GM19438 (cell line): ENCODE data around the gene GJC2.
"Not testable (repeated sequence)": the region's sequence is repeated elsewhere in the genome, so short reads cannot be mapped to it uniquely, and the experiment has no call there.

Source experiments
- ATAC-seq: cut with Tn5 transposase; IDR thresholded peaks from one replicate; pipeline ENCODE4 v1.9.1; 2021; ENCODE audit warnings: low read depth; ENCODE audit not compliant: unreplicated experiment

The GJC2 gene

DNA sequence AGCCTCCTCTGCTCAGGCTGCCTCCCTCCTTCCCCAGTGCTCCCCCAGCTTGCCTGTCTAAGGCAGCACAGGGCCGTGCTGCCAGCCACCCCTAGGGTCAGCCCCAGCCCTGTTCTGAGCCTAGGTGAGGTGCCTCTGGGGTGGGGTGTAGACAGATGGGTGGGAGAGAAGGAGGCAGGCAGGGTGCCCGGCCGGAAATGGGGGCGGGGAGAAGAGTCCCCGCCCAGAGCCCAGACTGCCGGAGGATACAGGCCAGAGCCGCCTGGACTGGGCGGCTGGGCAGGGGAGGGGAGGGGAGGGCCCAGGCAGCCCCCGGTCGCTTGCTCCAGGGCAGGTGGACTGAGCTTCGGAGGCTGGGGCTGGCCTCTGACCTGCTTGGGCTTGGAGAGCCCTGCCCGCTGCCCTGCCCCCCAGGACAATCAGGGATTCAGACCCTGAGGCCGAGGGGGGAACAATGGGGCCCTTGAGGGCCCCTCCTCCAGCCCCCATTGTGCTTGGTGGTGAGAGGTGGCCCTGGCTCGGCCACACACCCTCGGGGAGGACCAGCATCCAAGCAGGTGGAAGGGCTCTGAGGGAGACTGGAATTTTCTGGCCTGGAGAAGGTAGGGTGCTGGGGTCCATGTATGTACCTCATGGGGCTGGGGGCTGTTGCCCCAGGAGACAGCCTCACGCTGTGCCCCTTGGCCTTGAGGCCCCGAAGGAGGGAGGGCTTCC, at the start of gene GJC2:
GJC2 (plus strand) TSS at position 525 of the 714 bp plus-strand sequence. CDS start 7,829 bp downstream, outside the sequence.
- no peak for ATAC-seq

DNA sequence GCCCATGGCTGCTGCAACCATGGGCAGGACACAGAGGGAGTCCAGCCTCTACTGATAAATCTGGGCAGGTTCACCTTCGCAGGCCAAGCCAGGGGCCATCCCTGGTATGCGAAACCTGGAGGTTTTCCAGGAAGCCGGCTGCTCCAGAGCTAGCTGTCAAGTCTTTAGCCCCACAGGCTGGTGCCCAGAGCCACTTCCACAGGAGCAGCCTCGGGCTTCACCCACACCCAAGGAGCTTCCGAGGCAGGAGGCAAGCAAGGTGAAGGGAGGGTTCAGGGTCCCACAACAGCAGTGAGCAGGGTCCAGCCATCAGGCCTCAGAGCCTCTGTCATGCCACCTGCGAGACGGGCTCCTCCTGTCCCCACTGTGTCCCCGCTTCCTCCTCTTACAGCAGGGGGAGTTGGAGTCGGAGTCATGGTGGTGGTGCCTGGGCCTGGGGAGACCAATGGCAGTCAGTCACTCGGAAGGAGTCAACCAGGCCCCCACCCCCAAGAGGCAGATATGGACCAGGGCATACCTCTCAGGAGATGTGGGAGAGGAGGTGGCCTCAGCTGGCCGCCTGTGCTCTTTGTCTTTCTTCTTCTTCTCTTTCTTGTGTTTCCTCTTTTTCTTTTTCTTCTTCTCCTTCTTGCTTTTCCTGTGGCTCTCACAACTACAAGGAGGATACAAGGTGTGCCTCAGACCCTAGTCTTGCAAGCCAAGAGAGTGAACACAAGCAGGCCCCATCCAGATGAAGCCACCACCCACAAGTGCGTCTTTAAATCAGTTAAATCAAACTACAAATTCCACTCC, 48.7 kb upstream of the GJC2 start:
- ATAC-seq, result no peak

DNA sequence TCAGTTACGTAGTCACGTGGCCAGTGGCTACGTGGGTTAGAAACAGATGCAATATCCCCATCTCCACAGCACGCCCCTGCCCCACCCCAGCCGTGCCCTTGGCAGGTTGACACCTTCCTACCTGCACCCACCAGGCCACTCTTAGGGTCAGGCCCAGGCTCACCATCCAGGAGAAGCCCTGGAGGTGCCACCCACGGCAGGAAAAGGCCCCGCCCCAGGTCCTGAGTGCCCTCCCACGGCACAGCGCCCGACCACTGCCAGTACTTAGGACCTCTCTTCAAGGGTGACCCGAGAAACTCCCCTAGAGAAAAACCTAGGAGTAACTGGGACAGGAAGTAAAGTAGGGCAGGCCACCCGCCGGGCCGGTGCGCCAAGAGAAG, 48.1 kb upstream of the GJC2 start:
- ATAC-seq, result no peak

DNA sequence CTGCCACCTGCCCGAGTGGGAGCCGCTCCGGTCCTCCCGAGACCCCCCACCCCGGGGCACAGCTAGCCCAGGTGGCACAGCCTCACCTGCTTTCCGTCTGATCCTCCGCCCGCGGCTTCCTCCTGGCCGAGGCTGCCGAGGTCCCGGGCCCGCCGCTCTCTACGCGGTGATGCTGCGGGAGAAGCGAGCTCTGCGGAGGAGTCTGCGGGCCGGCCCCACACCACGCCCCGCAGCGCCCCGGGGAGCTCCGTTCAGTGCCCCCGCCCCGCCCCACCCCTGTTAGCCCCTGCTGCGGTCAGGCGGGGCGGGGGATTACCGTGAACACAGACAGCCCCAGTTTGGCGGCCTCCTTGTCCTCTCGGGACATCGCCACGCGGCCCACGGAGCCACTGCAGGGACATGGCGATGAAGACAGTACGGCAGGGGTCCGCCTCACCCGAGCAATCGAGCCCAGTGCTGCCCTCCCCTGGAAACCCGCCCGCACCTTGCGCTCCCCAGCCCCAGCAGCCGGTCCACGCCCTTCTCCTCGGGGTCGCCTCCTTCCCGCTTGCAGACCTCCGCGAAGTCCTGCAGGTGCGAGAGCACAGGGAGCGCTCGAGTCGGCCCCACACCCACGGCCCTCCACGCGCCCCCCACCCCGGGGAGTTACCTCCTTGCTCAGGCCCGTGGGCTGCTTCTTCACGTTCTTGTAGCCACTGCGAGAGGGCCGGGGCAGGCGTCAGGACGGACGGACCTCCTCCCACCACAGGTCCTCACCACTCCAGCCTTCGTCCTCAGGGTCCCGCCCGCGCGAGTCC, 47.5 kb upstream of the GJC2 start:
- peak; percentile 25 for ATAC-seq

DNA sequence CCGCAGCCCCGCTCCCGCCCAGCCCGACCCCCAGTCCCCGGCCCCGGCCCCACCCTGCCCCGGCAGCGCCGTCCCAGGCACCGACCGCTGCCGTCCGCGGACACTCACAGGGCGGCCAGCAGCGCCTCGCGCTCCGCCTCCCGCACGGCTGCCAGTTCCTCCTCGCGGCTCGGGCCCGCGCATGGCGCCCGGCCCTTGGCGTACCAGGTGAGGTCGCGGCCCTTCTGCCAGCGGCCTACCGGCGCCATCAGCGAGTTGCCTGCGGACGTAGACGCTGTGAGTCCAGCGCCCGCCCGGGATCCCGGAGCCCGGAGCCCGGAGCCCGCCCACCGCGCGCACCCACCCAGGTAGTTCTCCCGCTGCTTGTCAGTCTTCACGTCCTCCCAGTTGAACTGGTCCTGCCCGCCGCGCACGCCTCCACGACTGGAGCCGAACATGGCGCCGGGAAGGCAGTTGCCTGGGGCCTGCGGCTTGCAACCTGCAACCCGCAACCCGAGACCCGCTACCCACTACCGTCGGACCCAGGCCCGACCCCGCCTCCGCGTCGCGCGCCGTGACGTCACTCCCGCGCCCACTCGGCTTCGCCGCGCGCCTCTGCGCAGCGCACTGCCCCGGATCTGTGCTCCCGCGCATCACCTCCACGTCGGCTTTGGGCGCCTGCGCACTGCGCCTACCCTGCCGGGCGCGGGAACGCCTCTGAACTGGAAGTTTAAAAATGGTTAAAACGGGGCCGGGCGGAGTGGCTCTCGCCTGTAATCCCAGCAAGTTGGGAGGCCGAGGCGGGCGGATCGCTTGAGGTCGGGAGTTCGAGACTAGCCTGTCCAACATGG, 46.7 kb upstream of the GJC2 start, which contains the start of gene C1orf35:
C1orf35 (minus strand) TSS at position 535 of the 830 bp plus-strand sequence; CDS start at position 437, 98 bp downstream.
- ATAC-seq, result peak; percentile 66

DNA sequence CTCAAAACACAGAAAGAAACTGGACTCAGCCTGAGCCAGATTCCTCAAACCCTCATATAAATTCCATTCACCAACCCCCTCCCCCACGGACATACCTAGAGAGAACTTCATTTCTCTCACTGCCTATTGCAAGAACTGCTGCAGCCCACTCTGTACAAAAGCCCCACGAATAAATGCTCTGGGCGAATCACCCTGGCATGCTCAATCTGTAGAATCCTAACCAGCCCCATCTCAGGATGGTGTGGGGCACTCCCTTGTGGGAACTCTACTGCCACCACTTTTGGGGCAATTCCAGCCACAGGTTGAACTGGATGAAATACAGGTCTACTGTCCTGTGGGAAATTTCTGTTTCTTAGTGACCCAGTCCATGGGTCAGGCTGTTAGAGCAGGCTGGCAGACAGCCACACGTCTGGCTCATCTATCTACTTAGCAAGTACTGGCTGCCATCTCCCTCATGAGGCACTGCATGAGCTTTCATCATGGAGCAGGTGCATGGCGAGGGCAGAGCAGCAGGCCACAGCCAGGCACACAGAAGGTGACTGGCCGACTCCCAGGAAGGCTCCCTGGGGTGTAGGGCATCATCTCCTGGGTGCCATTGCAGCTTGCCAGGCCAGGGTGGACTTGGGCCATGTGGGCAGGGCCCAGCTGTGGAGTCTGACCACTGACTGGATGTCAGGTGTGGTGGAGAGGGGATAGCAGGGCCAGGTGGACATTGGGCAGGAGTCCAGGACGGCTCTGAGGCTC, 45.0 kb upstream of the GJC2 start:
- ATAC-seq, result no peak

DNA sequence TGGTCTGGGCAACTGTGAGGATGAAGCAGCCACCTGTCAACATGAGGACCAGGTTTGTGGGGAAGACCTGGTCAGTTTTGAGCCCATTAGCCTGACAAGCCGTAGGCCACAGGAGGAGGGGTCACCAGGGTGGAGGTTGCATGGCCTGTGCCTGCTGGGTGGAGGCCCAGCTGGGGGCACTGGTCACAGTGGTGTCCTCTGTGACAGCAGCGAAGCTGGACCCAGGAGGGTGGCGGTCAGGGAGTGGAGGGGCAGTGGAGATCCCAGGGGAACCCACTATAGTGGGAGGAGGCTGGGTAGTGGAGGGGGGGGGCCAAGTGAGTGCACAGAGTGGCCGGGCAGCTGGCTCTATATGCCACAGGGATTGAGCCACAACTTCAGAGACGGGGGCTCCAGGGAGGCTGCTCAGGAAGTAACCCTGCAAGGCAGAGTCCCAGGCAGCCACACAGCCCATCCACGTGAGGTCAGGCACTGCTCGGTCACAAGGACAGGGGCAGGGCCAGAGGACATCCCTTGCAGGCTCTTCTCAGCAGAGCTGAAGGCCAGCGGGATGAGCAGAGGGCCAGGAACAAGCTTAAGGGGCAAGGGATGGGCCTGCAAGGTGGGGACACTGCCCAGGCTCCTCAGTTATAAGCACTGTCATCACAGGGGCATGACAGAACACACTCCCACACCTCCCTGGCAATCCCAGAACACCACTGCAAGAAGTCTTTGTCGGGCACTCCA, 44.3 kb upstream of the GJC2 start:
- ATAC-seq, result no peak

DNA sequence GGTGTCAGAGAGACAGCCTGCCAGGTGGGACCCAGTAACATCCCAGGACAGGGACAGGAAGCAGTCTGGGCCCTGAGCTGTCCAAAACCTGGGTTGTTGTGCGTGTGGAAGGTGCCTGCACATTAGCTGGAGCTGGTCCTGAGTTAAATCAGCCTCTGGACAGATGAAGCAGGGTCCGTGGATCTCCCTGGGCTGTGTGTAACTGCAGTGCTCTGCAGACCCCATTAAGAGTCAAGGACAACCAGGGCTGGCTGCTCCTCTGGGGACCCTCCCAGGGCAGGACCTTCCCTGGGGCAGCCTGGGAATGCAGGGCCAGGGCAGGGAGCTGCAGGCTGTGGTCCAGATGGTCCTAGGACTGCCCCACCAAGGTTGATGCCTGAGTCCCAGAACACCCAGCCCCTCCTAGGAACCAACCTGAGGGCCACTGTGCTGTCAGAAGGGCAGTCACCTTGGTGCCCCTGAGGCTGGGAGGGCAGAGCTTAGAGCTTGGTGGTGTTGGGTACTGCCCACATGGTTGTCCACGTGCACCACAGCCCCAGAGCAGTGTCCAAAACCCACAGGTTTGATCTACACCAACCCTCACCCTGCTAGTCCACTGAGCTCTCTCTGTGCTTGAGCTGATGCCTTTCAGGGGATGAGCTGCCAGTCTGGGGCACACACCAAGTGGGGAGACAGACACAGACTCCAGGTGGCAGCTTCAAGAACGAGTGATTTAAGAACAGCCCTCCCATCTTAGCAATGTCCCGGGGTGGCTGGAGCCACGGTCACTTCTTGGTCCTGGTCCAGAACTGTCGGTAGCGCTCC, 43.5 kb upstream of the GJC2 start:
- no peak for ATAC-seq

DNA sequence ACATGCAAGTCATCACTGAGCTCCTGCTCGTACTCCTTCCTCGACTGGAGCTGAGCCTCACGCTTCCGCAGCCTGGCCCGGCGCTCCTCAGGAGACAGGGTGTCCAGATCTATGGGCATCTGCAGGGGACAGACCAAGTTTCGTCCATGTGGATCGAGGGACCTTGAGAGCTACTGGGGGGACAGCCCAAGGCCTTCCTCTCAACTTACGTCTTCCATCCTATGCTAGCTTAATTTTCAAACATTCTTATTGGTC, 43.0 kb upstream of the GJC2 start:
- no peak for ATAC-seq

DNA sequence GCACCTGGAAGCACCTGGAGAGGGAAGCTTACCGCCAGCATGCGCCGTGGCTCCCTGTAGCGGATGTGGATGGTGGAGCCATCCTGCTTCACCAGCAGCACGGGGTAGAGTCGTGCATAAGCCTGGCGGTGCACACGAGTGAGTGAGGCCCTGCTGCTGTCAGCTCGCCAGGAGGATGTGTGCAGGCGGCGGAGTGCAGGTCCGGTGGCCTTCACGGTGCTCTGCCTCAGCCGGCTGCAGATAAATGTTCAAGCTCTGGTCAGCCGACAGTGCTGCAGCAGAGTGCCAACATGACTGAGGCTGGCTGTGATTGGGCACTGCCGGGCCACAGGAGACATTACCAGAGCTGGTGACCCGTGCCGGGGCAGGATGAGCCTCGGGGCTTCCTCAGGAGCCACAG, 42.1 kb upstream of the GJC2 start:
- no peak for ATAC-seq

DNA sequence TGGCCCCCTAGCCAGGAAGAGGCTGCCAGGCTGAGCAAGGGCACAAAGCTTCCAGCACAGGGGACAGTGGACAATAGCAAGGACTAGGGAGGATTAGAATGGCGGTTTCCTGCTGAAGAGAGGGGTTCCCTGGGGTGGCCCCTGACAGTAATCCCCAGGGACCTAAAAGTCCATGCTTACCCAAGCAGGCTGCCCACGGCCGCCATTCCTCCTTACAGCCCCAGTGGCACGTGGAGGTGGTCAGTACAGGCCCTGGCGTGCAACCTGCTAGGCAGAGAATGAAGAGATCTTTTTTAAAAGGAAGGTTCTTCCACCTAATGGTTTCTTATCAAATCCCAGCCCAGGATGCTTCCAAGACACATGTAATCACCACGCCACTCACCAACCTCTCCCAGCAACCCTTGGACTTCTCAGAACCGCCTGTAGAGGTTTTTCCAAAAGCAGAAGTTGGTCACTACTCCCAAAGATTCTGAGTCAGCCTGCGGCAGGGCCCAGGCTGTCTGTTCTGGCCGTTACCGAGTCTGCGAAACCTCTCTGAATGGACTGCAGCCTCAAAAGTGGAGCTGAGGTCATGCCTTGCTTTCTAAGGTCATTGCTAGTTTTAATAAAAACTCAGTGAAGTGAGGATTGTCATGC, 41.6 kb upstream of the GJC2 start:
- no peak for ATAC-seq

DNA sequence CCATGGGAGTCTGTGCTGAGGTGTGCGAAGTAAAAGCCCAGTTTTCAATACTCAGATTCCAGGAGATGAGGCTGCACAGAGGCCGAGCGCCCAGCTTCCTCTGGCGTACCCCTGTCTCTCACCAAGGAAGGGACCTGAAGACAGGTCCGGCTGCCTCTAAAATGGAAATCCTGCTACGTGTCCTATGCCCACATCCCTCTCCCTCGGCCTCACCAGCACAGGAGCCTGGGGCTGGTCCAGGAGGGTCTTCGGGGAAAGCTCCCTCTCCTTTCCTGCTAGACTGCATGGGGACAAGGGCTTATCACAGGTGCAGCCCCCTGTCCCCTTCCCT, 41.0 kb upstream of the GJC2 start:
- no peak for ATAC-seq

DNA sequence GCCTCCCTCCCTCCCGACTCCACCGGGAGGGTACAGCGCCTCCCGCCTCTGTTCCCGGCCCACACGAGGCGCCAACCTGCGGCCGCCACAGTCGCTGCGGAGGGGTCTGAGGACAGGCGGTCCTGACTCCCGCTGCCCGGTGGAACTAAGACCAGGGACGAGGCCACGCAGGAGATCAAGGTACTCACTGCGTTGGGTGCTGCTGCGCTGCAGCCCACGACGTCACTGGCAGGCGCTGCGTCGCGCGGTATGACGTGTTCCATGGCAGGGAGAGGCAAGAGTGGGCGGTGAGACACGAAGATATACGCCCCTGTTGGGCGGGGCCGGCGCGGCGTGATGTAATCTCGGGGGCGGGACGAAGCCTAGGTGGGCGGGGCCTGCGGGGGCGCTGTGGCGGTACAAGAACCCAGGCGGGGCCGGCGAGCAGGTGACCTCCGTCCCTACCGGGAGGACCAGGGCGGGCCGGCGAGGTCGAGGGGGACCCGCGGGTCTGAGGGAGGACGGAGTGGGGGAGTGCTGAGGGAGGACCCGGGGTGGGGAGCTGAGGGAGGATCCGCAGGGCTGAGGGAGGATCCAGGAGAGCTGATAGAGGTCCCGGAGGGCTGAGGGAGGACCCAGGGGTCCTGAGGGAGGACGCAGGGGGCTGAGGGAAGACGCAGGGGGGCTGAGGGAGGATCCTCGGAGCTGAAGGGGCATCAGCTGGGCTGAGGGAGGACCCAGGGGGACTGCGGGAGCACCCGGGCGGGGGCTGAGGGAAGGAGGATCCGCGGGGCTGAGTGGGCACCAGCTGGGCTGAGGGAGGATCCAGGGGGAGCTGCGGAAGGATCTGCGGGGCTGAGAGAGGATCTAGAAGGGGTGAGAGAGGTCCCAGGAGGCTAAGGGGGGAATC, 40.4 kb upstream of the GJC2 start, which contains the start of gene MRPL55:
MRPL55 (minus strand) TSS at position 227 of the 889 bp plus-strand sequence. CDS start 1,039 bp downstream, outside the sequence.
- peak; percentile 87 for ATAC-seq

DNA sequence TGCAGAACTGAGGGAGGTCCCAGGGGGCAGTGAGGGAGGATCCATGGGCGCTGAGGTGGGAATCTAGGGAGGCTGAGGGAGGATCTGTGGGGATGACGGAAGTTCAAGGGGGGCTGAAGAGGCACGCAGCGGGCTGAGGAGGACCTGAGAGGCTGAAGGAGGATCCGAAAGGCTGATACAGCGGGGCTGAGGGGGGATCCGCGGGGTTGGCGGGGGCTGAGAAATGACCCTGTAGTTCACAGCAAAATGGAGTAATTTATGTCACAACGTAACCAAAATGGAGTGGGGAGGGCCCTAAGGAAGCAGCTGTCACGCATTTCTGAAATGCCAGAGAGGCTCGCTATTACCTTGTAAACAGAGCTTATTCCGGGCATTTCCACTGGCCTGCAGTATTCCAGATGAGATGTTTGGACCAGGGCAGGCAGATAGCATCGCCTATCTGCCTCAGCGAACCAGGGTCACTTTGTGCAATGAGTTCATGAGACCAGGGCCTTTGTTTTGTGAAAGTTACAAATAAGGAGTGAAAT, 39.7 kb upstream of the GJC2 start:
- no peak for ATAC-seq

DNA sequence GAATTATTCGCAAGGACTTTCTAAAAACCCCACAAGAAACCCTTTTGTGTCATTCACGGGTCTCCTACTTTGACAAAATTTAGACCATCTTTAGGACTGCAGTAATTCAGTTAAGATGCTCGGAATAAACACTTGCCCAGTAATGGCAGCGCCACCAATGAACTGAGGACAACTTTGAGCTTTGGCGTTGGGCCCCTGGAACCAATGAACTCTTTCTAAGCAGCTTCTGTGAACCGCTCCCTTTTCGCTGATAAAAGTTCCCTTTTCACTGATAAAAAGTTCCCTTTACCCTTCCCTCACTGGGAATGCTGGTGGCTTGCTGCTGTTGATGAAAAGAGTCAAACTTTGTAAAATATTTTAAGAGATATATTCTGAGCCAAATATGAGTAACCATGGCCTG, 39.2 kb upstream of the GJC2 start:
- no peak for ATAC-seq

DNA sequence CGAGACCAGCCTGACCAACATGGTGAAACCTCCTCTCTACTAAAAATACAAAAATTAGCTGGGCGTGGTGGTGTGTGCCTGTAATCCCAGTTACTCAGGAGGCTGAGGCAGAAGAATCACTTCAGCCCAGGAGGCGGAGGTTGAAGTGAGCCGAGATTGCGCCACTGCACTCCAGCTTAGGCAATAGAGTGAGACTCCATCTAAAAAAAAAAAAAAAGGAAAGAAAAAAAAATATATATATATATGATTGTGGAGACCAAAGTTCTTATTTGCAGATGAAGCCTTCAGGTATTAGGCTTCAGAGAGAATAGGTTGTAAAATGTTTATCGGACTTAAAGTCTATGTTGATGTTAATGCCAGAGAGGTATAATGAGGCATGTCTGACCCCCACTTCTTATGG, 38.4 kb upstream of the GJC2 start:
- ATAC-seq, result not testable (repeated sequence)

DNA sequence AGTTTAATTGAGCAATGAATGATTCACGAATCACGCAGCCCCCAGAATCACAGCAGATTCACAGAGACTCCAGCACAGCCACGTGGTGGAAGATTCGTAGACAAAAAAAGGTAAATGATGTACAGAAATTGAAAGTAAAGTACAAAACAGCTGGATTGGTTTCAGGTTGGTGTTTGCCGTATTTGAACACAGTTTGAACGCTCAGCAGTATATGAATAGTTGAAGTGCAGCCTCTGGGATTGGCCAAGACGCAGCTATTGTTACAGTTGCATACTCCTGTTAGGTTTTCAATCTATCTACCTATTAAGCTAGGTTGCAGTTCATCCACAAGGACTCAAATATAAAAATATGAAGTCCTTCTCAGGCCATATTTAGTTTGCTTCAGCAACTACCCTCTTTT, 37.6 kb upstream of the GJC2 start:
- ATAC-seq, result no peak
